Jurkat, Clone E6-1 (cell line): Measurements from ENCODE around the gene NYAP2.

Source experiments
- DNase-seq: peaks from one replicate; pipeline ENCODE4 v3.0.0-alpha.2; 2011; ENCODE audit warnings: low read depth, low spot score
- H3K4me3 ChIP-seq: 2 replicates; pipeline ENCODE4 v1.5.1; 2011; ENCODE audit warnings: mild to moderate bottlenecking, low read length, control low read depth, moderate library complexity

The NYAP2 gene

GRCh38 chr2:225419033-225419432 lies 19.5 kb downstream of the NYAP2 start:
- no peak overlapping the region for H3K4me3 ChIP-seq
- no peak for DNase-seq

GRCh38 chr2:225422145-225422544 lies 22.6 kb downstream of the NYAP2 start:
- no peak overlapping the region for H3K4me3 ChIP-seq
- no peak for DNase-seq

DNA sequence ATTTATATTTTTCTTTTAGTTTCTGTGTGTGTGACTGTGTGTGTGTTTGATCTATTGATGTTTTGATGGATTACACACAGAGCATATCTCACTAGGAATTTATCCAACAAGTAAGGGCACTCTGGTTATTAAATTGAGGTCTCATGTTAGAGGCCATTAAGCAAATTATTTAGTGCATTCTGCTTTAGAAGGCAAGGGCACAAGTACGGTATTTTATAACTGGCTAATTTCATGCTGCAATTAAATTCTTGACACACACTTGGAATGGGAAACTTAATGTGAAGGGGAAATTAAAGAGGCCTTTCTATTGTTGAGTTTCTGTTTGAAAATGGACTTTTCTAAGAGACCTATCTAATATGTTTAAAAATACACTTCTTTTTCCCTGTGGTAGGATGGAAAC lies 25.8 kb downstream of the NYAP2 start:
- no peak for DNase-seq
- no peak overlapping the region for H3K4me3 ChIP-seq

GRCh38 chr2:225428360-225428759 lies 28.9 kb downstream of the NYAP2 start:
- no peak overlapping the region for H3K4me3 ChIP-seq
- DNase-seq: no peak

- H3K4me3 ChIP-seq: no peak overlapping the region
- peak; percentile 10 for DNase-seq
Measured at GRCh38 chr2:225429717-225430116, 30.2 kb downstream of the NYAP2 start.

GRCh38 chr2:225431105-225431863 lies 31.8 kb downstream of the NYAP2 start:
- H3K4me3 ChIP-seq: no peak overlapping the region
- DNase-seq: no peak

DNA sequence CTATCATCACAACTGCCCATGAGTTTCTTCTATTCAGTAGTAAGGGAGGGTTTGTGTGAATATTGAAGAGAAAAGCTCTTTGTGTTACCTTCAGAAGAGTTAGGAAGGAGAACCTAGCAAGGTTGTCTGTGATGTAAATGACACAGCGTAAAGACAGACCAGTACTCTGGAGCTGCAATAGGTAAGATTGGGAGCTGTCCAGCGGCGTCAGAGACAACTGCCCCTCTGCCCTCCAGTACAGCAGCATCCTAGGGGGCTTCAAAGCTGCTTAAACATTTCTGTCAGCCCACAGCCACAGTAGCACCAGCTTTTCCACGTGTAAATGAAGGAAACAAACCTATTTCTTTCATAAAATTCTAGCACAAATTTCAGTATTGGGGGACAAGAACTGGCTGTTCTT lies 34.5 kb downstream of the NYAP2 start:
- no peak for DNase-seq
- H3K4me3 ChIP-seq: no peak overlapping the region

DNA sequence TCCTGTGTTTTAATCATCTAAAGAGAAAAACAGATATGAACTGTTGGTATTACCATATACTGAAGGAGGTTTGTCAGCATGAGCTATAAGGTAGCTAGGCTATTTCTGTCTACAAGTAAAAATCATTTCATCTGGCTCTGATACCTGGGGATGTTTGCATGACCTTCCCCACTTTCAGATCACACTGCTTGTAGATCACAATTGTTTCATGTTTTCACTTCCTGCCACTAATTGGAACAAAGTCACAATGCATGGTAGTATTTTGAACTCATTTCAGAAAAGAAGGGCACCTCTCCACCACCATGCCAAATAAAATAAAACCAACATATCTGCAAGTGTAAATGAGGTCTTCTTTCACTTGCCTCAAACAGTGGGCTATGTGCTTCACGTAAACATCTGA lies 37.8 kb downstream of the NYAP2 start:
- DNase-seq: no peak

GRCh38 chr2:225438248-225438647 lies 38.7 kb downstream of the NYAP2 start:
- H3K4me3 ChIP-seq: no peak overlapping the region
- no peak for DNase-seq

More for the DNA sequence above, 37.8 kb downstream of the NYAP2 start:
- no peak overlapping the region for H3K4me3 ChIP-seq

GRCh38 chr2:225452677-225453076 lies 53.2 kb downstream of the NYAP2 start:
- no peak for DNase-seq
- no peak overlapping the region for H3K4me3 ChIP-seq

GRCh38 chr2:225454412-225454811 lies 54.9 kb downstream of the NYAP2 start:
- no peak overlapping the region for H3K4me3 ChIP-seq
- no peak for DNase-seq

- no peak for DNase-seq
- no peak overlapping the region for H3K4me3 ChIP-seq
Measured at GRCh38 chr2:225456619-225457260, 57.2 kb downstream of the NYAP2 start.

DNA sequence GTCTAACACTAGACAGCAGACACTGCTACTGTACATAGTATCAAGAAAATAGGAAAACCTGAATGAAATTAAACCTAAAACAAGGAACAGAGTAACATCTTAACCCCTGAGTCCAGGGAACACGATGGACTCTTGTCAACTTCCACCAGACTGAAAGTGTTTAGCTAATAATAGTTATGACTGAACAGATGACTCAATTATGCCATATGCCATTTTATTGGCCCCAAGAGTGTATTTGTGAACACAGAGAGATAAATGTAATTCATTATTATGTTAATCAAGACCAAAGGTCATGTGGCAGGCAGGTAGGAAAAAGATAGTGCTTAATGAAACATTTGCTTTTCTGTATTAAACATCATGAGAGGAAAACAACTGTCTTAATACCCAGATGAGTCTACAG lies 58.0 kb downstream of the NYAP2 start:
- H3K4me3 ChIP-seq: no peak overlapping the region
- DNase-seq: no peak

DNA sequence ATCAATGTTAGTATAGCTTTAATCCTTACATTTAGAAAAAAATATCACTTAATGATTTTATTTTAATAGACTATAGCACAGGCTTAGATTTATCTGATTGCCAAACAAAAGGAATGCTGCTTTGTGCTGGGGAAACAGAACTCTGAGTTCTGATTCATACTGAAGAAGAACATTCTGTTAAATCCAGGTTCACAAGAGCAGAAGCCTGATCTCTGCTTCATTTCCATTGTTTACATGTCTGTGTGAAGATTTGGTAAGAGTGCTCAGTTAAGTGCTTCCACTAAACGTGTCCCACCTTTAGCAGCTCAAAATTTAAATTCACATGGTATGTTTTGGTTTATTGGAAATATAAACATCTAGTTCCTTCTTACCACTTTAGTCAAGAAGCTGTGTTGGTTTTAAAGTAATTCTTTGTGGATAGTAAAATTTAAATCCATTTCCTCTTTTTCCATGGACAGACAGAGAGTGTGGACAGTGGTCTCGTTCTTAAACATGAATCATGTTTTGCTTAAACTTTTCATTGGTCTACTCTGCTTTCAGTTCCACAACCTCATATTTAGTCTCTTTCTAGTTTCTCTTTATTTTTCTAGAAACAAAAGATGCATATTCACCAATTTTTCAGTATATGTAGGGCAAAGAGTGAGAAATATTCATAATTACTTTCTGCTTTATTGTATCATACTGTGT lies 59.1 kb downstream of the NYAP2 start:
- no peak overlapping the region for H3K4me3 ChIP-seq
- DNase-seq: no peak

DNA sequence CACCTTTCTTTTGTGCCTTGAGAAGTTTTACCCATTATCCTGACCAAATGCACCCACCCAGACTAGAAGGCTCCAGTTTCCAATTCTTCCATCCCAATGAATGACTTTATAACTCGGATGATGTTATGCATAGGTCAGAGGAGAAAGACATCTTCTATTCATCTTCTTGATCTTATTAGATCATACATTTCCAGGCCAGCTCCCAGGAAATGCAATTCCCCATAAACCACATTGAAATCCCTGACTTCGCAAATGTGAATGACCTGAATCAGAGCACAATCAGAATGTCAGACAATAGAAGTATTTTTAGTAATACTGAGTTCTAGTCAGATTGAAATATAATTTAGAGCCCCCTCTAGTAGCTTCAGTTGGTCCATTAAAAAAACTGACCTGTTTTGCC lies 62.9 kb downstream of the NYAP2 start:
- no peak overlapping the region for H3K4me3 ChIP-seq
- no peak for DNase-seq

DNA sequence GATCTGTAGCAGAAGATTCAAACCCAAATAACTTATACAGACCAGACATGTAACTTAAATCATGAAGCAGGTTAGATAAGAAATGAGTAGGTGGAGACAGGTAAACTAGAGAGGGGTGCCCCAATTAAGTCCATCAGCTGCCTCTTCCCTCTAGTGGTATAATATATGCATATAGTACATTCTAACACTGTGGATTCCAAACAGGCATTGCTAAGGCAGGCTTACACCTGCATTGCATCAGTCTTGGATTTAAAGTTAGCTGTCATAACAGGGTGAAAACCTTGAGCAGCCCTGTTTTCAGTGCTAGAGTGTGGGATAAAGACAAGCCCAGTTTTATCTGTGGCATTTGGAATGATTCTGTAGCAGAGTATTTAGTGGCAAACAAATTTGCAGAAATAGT lies 63.4 kb downstream of the NYAP2 start:
- no peak overlapping the region for H3K4me3 ChIP-seq
- DNase-seq: no peak

- H3K4me3 ChIP-seq: no peak overlapping the region
- no peak for DNase-seq
Measured at GRCh38 chr2:225463449-225463848, 63.9 kb downstream of the NYAP2 start.

DNA sequence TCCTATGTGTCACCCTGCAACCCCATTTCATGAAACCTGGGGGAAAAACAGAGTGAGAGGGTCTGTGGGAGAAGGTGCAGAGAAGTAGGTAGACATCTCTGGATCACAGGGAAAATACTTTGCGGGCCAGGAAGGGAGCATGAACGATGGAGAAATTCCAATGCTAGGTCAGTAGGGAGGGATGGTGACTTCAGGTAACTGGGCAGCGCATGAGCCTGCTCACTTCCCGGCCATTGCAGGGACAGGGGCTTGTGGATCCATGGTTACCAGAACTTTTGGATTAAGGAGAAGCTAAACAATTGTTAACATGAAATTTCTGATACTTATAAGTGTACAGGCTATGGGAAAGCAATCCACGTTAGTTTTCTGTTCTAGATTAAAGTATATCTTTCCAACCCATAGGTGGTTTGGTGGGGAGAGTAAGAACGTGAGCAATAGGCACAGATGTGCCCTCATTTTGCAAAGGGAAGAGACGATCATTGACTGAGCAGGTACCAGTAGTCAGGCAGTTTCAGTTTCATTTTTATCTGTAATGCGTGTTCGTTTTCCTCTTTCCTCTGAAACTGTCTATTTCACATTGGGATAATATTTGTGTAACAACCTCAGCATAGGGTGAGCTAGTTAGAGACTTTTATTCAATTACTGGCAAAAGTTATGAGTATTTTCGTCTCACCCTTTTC lies 65.0 kb downstream of the NYAP2 start:
- peak; percentile 28 for DNase-seq
- peak overlapping the region; percentile 35 for H3K4me3 ChIP-seq

GRCh38 chr2:225465827-225466226 lies 66.3 kb downstream of the NYAP2 start:
- DNase-seq: no peak
- H3K4me3 ChIP-seq: no peak overlapping the region
